NOMO-1 (cell line): ENCODE measurements around the gene GALNT7.
A peak's percentile ranks its signal among the peaks of the same experiment; 100 is the strongest.
"Not testable (repeated sequence)": the region's sequence is repeated elsewhere in the genome, so short reads cannot be mapped to it uniquely, and the experiment has no call there.

Experiments
- DNase-seq, 2 experiments: peaks; one replicate each; lab custom pipeline; 2025; ENCODE audit not compliant: unreplicated experiment in 2 of 2; lab: John Stamatoyannopoulos, UW

The GALNT7 gene

GRCh38 chr4:173192375-173193162, 24.0 kb downstream of the GALNT7 start:
- peak in 1 of 2 experiments; percentile 14 for DNase-seq

- no peak for DNase-seq
Measured at GRCh38 chr4:173194157-173194556, 25.5 kb downstream of the GALNT7 start.

DNA sequence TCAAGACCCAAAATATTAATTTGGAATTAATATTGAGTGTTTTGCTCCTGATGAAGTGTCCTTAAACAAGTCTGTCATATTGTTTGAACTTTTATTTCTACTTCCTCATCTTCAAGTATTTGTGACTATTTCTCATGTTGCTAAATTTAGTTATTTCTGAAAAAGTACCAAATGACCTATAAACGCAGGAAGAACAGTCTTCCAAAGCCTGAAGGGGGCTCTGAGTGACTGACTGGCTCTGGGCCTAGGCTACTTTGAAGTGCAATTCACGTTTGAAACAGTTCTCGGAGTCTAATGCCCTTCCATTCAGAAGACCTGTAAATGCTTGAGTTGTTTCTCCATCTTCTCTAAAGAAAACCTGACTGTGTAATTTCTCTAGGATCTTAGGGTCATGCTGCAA, 26.5 kb downstream of the GALNT7 start:
- peak in 1 of 2 experiments; percentile 36 for DNase-seq

GRCh38 chr4:173199553-173199952, 30.9 kb downstream of the GALNT7 start:
- DNase-seq, result no peak

GRCh38 chr4:173200103-173200884, 31.7 kb downstream of the GALNT7 start:
- no peak for DNase-seq

- no peak for DNase-seq
Measured at GRCh38 chr4:173202395-173202794, 33.8 kb downstream of the GALNT7 start.

DNA sequence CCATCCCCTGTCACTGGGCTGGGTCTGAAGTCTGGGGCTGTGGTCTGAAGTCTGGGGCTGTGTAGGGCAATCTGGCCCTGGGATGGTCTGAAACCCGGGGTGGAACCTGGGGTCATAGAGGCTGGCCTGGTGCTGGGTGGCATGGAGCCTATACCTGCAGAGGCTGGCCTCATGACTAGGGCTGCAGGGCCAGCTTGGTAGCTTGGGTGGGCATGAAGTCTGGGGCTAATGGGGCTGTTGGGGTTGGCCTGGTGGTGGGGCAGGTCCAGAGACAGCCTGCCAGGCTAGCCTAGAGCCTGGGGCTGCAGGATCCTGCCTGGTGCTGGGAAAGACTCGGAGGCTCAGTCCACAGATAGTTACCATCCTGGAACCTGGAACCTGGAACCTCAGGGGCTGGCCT, 37.0 kb downstream of the GALNT7 start:
- no peak for DNase-seq

GRCh38 chr4:173208420-173208819, 39.8 kb downstream of the GALNT7 start:
- DNase-seq, result no peak

GRCh38 chr4:173211222-173211621, 42.6 kb downstream of the GALNT7 start:
- no peak for DNase-seq

DNA sequence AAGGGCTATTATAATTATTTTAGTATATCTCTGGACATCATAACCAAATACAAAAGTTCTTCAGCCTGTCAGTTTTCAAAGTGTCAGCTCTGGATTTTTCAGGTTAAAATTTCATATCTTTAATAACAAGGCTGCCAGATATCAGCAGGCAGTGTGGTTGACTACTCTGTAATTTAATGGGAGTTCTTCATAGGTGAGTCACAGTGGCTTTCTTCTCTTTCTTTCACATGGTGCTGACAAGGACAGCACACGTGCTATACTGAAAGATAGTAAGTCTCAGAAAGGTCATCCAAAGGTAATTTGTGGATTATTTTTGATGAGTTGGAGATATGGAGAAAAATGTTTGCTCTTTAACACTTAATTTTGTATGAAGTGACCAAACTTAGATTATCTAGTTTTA, 43.2 kb downstream of the GALNT7 start:
- DNase-seq, result no peak

DNA sequence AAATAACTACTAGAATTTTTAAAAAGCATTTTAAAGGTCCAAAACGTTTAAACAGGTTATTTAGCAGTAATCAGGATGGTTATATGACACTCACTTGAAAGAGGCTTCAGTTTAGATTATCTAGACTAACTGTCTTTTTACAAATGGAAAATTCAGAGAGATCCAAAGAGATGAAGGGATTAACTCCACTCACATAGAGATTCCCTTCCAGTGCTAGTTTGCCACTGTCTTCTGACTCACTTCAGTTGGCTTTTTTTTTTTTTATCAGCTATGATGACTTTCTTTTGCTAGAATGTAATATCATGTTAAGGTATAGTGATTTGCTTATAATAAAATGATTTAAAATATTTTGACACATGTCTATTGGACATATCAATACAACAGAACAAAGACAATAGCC, 43.8 kb downstream of the GALNT7 start:
- no peak for DNase-seq

DNA sequence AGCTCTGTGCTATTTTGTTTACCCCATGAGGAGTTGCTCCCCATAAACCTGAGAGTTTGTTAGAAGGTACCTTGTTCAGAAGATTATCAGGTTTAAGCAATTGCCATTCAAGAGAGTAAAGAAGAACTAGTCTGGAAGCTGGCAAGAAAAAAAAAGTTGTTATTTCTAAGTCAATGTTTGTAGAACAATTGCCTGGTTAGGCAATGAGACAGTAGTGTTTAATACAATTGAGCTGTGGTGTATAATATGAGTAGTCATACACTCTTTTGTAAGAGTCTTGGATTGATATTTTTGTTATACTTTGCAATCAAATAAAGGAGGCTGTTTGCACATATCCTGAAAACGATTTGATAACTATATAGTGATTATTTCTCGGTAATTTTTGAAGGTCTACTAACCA, 44.7 kb downstream of the GALNT7 start:
- no peak for DNase-seq

GRCh38 chr4:173214231-173214630, 45.6 kb downstream of the GALNT7 start:
- no peak for DNase-seq

GRCh38 chr4:173214661-173215060, 46.0 kb downstream of the GALNT7 start:
- no peak for DNase-seq

DNA sequence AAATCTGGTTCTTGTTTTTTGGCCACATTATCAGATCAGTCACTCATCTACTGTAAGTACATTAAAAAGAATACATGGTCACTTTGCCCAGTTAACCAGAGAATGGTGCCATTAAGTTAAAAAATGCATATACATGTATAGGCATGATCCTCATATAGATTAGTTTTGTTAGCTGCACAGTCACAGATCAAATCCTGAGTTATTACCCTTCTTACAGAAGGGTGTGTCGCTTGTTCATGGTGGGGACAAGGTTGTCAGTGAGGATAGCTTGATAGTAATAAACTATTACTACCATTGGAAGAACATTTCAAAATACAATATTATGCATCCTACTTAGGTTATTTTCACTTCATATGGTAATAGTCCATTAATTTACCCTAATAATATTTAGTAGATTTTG, 48.5 kb downstream of the GALNT7 start:
- DNase-seq, result no peak

- DNase-seq, result no peak
Measured at GRCh38 chr4:173217727-173218126, 49.1 kb downstream of the GALNT7 start.

DNA sequence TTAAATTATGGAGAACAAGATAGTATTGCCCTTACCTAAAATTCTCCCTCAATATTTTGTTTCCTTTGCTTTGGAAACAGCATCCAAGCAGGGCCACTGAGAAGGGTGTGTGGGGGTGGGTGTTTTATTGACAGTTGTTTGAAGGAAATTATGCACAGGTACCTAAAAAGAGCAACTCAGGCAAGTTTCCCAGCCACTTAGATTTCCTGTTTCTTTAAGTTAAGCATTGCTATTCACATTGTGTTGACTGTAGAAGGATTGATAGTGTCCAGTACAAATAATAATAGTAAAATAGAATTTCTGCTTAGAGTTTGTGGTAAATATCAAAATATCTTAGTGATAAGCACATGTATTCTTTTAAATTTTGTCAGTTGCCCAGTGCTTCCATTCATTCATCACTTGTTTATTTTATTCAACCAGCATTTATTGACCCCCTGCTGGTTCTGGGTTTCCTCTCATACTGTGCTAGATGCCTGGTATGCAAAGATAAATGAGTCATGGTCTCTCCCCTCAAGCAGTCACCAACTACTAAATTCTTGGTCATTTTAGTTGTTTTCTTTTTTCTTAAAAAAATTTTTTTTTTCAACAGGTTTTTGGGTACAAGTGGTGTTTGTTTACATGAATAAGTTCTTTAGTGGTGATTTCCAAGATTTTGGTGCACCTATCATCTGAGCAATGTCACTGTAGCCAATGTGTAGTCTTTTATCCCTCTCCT, 50.0 kb downstream of the GALNT7 start:
- DNase-seq, result no peak

DNA sequence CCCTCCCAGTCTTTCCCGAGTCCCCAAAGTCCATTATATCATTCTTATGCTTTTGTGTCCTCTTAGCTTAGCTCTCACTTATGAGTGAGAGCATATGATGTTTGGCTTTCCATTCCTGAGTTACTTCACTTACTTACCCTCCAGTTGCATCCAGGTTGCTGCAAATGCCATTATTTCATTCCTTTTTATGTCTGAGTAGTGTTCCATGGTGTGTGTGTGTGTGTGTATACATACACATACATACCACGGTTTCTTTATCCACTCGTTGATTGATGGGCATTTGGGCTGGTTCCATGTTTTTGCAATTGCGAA, 50.5 kb downstream of the GALNT7 start:
- not testable (repeated sequence) for DNase-seq

DNA sequence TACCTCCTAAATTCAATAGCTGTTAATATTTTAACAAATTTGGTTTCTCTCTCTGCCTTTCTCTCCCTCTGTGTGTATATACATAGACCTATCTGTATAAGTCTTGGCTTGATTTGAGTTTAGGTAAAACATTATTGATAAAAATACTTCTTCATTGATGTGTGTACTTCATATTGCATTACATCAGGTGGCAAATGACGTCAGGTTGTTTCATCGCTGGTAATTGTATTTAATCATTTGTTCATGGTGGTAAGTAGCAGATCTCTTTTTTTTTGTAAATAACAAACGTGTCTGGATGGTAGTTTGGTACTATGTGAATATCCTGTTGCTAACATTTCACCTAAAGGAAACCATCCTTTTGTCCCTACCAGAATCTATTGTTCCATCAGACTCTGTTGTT, 55.1 kb downstream of the GALNT7 start:
- no peak for DNase-seq

- DNase-seq, result no peak
Measured at GRCh38 chr4:173226401-173226888, 57.8 kb downstream of the GALNT7 start.

GRCh38 chr4:173227756-173228155, 59.1 kb downstream of the GALNT7 start:
- peak; percentile 1 to 45 for DNase-seq
